Peyer's patch (tissue), 4 donors: ENCODE measurements around the gene BICC1.

Experiments
- POLR2A ChIP-seq, 2 donors: fragments of 450-650 bp; IDR thresholded peaks; one replicate each; pipeline ENCODE4 v1.5.1; 2017; ENCODE audit warnings: antibody characterized with exemption in 2 of 2, mild to moderate bottlenecking in 2 of 2, moderate library complexity in 2 of 2
- TF ChIP-seq, protein P1 (sequence below), 6 experiments: fragments of 450-650 bp in 4 of 6; fragments of 200-600 bp in 2 of 6; sonication (generic) in 1 of 6; IDR thresholded peaks; one replicate each; pipeline ENCODE4 v1.5.1; 2017 to 2019; ENCODE audit warnings: antibody characterized with exemption in 6 of 6, mild to moderate bottlenecking in 3 of 6, moderate library complexity in 1 of 6

- TF ChIP-seq, protein P1, sequence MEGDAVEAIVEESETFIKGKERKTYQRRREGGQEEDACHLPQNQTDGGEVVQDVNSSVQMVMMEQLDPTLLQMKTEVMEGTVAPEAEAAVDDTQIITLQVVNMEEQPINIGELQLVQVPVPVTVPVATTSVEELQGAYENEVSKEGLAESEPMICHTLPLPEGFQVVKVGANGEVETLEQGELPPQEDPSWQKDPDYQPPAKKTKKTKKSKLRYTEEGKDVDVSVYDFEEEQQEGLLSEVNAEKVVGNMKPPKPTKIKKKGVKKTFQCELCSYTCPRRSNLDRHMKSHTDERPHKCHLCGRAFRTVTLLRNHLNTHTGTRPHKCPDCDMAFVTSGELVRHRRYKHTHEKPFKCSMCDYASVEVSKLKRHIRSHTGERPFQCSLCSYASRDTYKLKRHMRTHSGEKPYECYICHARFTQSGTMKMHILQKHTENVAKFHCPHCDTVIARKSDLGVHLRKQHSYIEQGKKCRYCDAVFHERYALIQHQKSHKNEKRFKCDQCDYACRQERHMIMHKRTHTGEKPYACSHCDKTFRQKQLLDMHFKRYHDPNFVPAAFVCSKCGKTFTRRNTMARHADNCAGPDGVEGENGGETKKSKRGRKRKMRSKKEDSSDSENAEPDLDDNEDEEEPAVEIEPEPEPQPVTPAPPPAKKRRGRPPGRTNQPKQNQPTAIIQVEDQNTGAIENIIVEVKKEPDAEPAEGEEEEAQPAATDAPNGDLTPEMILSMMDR (IDR thresholded peaks at IDR 0.05) = no peak
- no peak for TF ChIP-seq POLR2A (IDR thresholded peaks at IDR 0.05)
Measured at GRCh38 chr10:58740620-58741369, 228.1 kb downstream of the BICC1 start.
